T-helper 2 cell (primary cell): ENCODE data around the gene LCN9.

ENCODE experiments used
- DNase-seq, 5 experiments: peaks; one replicate each; pipeline versions ENCODE4 v3.0.0 to v3.0.0-alpha.2; 2012 to 2022

LCN9 gene

DNA sequence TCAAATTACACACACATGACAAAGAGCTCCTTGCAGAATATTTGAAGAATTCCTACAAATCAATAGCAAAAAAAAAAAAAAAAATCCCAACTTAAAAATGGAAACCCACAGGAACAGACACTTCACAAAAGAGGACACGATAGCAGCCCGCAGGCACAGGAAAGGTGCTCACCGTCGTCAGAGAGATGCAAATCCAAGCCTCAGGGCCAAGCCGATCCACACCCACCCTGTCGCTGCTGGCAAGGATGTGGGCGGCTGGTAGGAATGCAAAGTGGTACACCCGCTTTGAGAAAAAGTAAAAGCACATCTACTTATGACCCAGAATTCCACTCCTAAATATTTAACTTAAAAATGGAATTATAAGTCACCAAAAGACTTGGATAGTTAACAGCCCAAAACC lies 10.8 kb downstream of the LCN9 start:
- no peak for DNase-seq

GRCh38 chr9:135674977-135675376 lies 11.9 kb downstream of the LCN9 start:
- no peak for DNase-seq

- DNase-seq, result no peak
These were observed 13.8 kb downstream of the LCN9 start for GRCh38 chr9:135676891-135677290.

DNA sequence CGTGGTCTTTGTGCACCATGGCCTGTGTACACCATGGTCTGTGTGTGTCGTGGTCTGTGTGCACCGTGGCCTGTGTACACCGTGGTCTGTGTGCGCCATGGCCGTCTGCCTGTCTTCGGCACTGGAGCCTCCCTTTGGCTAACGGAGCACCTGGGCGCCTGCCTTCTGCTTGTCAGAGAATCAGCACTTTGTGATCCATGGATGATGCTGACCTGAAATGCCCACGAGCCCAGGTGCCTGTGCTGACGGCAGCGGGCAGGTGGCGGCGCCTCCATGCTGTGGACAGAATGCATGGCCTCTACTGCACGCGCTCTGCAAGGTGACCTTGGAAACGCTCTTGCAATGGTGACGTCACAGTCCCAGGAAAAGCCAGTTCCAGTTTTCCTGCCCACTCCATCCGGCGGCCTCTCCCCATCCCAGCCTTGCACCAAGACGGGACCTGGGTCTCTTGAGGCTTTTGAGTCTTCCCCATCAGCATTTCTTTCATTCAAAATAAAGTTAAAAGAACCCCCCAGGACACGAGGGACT lies 14.6 kb downstream of the LCN9 start:
- no peak for DNase-seq

- no peak for DNase-seq
These were observed 15.3 kb downstream of the LCN9 start for GRCh38 chr9:135678236-135679017.

- no peak for DNase-seq
These were observed 16.9 kb downstream of the LCN9 start for GRCh38 chr9:135680056-135680455.

DNA sequence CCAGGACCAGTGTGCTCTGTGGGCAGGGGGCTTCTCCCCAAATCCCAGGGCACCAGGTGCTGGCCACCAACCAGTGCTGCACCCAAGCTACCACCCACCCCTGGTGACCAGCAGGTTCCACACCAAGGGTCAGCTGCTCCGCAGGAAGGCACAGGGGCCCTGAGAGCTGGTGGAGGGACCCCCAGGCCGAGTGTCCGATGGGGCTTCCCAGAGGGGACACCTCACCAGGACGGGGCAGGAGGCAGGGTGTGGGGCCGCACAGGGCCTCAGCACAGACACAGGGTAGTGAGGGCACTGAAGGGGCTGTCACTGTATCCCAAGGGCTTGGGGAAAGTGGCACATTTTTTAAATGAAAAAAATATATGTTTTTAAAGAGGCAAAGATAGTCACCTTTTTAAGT lies 18.1 kb downstream of the LCN9 start:
- no peak for DNase-seq

- no peak for DNase-seq
These were observed 20.4 kb downstream of the LCN9 start for GRCh38 chr9:135683401-135684034.

DNA sequence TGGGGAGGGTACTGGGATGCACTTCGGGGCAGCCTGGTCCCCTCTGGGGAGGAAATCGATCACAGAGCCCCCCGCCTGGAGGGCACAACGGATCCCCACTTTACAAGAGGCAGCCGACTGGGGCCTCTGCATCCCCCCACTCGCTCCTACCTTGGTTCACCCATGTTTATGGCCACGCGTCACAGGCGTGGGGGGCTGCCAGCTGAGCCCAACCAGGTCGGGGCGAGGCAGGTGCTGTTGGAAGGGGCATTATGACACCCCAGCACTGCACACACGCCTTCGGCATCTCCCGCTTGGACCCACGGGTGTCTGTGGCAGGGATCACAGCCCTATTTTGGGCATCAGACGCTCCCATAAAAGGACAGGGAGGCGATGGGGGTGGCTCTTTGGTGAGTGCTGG lies 21.6 kb downstream of the LCN9 start:
- no peak for DNase-seq

- DNase-seq, result no peak
These were observed 24.1 kb downstream of the LCN9 start for GRCh38 chr9:135687216-135687615.

DNA sequence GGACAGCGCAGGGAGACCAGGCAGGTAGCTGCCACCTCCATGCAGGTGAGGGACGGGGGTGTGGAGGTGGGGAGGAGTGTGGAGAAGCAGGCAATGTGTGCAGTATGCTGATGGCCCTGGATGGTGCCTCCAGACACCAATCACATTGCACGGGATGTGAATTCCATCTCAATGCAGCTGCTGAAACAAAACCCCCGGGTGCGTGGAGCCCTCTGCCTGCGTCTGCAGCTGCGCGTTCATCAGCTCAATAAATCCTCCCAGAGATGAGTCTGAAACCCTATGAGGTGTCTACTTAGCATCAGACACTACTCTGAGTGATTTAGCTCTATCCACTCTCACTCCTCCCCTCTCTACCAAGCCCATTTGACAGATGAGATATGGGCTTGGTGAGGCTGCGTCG lies 25.9 kb downstream of the LCN9 start:
- DNase-seq, result no peak

DNA sequence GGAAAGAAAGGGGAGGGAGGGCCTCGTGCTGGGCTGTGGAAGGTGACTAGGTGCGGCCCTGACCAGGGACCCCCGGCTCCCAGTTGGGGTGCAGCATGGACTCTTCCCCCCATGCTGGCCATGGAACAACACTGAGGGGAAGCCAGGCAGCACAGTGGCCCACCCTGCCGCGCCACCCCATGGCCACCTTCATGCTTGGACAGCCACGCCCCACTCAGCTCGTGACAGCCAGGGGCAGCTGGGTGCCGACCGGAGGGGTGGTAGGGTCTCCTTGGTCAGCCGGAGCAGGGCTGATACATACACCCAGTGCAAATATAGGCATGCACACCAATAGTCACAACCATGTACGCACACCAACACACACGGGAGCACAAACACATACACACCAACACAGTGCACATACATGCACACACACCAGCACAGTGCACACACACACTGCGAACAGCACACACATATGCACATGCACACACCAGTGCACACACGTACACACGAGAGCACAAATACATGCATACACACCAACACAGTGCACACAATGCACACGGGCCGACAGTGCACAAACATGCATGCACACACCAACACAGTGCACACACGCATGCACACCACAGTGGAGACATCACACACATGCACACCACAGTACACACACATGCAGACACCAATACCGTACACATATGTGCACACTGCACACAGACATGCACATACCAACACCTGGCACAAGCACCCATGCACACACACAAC lies 27.9 kb downstream of the LCN9 start:
- DNase-seq, result no peak

DNA sequence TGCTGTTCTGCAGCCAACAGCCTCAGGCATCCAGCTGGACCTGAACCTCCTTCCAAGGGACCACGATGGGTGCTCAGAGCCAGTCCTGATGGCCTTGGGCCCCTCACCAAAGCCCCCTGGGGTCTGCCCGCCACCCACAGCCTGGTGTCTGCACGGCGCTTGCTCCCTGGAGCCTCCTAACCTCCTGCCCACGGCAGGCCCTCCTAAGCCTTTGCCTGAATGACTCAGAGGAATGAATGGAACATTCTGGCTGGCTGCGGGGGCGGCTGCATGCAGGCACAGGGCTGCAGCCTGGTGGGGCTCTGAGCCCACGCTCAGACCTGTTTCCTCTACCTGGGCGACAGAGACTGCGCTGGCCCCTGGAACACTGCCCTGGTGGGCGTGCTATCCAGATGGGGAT lies 29.3 kb downstream of the LCN9 start:
- no peak for DNase-seq

DNA sequence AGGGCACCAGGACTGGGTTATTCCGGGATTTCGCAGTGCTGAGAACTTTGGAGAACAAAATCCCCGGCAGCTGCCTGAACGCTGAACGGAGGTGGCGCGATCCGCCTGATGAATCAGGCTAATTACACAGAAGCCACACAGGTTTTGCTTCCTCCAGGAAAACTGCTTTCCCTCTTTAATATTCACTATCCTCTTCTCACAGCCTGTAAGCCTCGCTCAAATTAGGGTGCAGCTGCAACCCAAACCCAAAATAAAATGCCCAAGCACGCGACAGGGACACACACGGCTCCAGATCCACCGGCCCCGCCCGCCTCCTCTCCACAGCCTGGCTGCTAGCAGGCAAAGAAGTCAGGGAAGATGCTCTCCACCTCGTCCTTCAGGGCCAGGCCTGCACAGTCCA lies 30.2 kb downstream of the LCN9 start:
- no peak for DNase-seq

- no peak for DNase-seq
These were observed 30.7 kb downstream of the LCN9 start for GRCh38 chr9:135693771-135694170.

DNA sequence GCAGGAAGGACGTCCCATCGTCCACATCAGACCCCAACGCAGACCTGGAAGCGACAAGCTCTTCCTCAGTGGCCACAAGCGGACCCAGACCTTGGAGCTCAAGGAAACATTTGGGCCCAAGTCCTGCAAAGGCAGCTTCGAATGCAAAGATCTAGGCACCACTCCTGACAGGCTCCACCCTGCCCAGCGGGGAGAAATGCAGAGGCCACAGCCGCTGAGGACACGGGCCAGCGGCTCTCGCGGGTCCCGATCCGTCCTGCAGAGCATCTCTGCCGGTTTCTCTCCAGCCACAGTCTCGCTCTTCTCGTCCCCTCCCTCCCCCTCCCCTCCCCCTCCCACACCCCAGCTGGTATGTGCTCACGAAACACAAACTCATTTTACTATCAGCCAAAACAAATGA lies 31.3 kb downstream of the LCN9 start:
- DNase-seq, result no peak

- DNase-seq, result no peak
These were observed 31.9 kb downstream of the LCN9 start for GRCh38 chr9:135695036-135695435.

DNA sequence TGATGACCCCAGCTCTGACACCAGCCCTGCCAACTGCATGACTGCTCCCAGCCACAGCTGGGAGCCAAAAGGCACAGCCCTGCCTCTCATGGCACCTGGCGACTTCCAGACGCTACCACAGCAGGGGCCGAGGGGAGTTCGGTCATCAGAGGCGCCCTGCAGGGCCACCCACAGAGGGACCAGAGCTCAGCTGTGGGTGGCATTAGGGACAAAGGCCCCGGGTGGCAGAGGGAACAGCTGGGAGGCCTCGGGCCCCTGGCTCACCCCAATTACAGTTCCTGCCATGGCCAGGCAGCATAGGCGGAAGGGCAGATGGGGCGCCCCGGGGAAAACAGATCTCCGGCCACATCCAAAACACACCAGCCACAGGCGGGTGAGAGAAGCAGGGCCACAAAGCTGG lies 32.5 kb downstream of the LCN9 start:
- DNase-seq, result no peak

DNA sequence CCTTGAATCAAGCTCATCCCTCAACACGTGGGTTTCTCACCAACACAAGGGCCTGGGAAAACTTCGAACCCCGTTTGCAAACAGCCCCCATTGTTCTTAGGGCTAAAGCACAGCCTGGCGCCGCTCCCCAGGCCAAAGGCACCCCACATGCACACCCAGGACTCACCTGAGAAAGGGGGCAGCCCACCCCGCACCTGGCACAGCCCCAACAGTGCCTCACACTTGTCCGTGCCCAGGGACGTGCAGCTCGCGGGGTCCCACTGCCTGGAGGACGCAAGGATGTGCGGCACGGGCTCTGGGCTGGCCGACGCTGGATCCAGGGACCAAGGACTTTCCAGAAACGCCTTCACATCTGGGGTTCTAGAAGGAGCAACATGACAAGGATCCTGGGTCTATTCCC lies 33.3 kb downstream of the LCN9 start:
- no peak for DNase-seq

DNA sequence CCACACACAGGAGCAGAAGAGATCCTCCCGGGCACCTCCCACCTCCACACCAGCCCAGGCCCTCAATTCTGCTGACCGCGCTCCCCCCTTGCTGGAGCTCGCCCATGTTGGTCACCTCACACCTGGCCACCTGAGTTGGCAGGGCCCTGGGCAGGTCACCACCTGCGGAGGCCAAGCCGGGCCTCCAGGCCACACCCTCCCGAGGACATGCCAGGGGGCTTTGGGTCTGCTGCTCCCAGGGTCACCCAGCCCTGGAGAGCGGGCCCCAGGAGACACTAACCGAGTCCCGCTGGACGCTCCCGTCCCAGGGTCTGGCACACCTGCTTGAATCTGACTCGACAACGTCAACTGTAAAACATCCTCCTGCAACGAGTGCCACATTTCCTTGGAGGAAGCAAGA lies 34.1 kb downstream of the LCN9 start:
- no peak for DNase-seq

- DNase-seq, result no peak
These were observed 35.1 kb downstream of the LCN9 start for GRCh38 chr9:135698236-135698635.

GRCh38 chr9:135698767-135699166 lies 35.7 kb downstream of the LCN9 start:
- DNase-seq, result no peak

- DNase-seq, result no peak
These were observed 36.3 kb downstream of the LCN9 start, which contains the start of gene SOHLH1 for GRCh38 chr9:135699440-135699839. SOHLH1 (minus strand) TSS chr9:135699481; CDS start chr9:135699467, 14 bp downstream.

GRCh38 chr9:135700525-135700924 lies 37.4 kb downstream of the LCN9 start:
- DNase-seq, result no peak
